SK-N-SH treated with all-trans-retinoic acid at 6 μM for 48 hours (cell line): ENCODE measurements around the gene PRSS16.

Experiments used
- CSDC2 ChIP-seq: fragments of 250-450 bp; sonication (Bioruptor Pico); IDR thresholded peaks from 2 replicates; pipeline ENCODE4 v1.5.0; 2020; ENCODE audit warnings: mild to moderate bottlenecking, moderate library complexity
- GLIS3 ChIP-seq: fragments of 250-450 bp; sonication (Bioruptor Pico); IDR thresholded peaks from 2 replicates; pipeline ENCODE4 v1.5.0; 2020; ENCODE audit warnings: mild to moderate bottlenecking, moderate library complexity
- ISL1 ChIP-seq: fragments of 250-450 bp; sonication (Bioruptor Pico); IDR thresholded peaks from 2 replicates; pipeline ENCODE4 v2.1.2; 2022; ENCODE audit warnings: mild to moderate bottlenecking, moderate library complexity
- RARB ChIP-seq: fragments of 250-450 bp; sonication (Bioruptor Pico); IDR thresholded peaks from 2 replicates; pipeline ENCODE4 v1.8.0; 2021; ENCODE audit warnings: mild to moderate bottlenecking, moderate library complexity
- ZC3H10 ChIP-seq: fragments of 250-450 bp; sonication (Bioruptor Pico); IDR thresholded peaks from 2 replicates; pipeline ENCODE4 v1.5.1; 2021; ENCODE audit warnings: mild to moderate bottlenecking, moderate library complexity
- TF ChIP-seq, protein P1 (sequence below): fragments of 250-450 bp; sonication (Bioruptor Pico); IDR thresholded peaks from 2 replicates; pipeline ENCODE4 v1.8.0; 2020; ENCODE audit warnings: mild to moderate bottlenecking, moderate library complexity, borderline replicate concordance
- TF ChIP-seq, protein P2 (sequence below): fragments of 250-450 bp; sonication (Bioruptor Pico); IDR thresholded peaks from 2 replicates; pipeline ENCODE4 v1.5.0; 2020; ENCODE audit warnings: mild to moderate bottlenecking, moderate library complexity

- TF ChIP-seq, protein P1, sequence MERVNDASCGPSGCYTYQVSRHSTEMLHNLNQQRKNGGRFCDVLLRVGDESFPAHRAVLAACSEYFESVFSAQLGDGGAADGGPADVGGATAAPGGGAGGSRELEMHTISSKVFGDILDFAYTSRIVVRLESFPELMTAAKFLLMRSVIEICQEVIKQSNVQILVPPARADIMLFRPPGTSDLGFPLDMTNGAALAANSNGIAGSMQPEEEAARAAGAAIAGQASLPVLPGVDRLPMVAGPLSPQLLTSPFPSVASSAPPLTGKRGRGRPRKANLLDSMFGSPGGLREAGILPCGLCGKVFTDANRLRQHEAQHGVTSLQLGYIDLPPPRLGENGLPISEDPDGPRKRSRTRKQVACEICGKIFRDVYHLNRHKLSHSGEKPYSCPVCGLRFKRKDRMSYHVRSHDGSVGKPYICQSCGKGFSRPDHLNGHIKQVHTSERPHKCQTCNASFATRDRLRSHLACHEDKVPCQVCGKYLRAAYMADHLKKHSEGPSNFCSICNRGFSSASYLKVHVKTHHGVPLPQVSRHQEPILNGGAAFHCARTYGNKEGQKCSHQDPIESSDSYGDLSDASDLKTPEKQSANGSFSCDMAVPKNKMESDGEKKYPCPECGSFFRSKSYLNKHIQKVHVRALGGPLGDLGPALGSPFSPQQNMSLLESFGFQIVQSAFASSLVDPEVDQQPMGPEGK (CRISPR knock-in tag) = no peak
- TF ChIP-seq CSDC2 (CRISPR knock-in tag) (no peak), RARB (CRISPR knock-in tag) (no peak), ZC3H10 (CRISPR knock-in tag) (no peak), GLIS3 (CRISPR knock-in tag) (no peak), ISL1 (CRISPR knock-in tag) (no peak)
- TF ChIP-seq, protein P2, sequence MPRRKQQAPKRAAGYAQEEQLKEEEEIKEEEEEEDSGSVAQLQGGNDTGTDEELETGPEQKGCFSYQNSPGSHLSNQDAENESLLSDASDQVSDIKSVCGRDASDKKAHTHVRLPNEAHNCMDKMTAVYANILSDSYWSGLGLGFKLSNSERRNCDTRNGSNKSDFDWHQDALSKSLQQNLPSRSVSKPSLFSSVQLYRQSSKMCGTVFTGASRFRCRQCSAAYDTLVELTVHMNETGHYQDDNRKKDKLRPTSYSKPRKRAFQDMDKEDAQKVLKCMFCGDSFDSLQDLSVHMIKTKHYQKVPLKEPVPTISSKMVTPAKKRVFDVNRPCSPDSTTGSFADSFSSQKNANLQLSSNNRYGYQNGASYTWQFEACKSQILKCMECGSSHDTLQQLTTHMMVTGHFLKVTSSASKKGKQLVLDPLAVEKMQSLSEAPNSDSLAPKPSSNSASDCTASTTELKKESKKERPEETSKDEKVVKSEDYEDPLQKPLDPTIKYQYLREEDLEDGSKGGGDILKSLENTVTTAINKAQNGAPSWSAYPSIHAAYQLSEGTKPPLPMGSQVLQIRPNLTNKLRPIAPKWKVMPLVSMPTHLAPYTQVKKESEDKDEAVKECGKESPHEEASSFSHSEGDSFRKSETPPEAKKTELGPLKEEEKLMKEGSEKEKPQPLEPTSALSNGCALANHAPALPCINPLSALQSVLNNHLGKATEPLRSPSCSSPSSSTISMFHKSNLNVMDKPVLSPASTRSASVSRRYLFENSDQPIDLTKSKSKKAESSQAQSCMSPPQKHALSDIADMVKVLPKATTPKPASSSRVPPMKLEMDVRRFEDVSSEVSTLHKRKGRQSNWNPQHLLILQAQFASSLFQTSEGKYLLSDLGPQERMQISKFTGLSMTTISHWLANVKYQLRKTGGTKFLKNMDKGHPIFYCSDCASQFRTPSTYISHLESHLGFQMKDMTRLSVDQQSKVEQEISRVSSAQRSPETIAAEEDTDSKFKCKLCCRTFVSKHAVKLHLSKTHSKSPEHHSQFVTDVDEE (CRISPR knock-in tag) = no peak
Observed at GRCh38 chr6:27237089-27237803, 10.3 kb upstream of the PRSS16 start.
